ENCODE measurements around the gene SYT15. TPM values are rescaled to one million over a fixed set of nuclear protein-coding genes. Genes with fewer than 3 reads are reported as not detected.
"Not testable (repeated sequence)": the region's sequence is repeated elsewhere in the genome, so short reads cannot be mapped to it uniquely, and the experiment has no call there.

Gene SYT15
- total and polyA plus RNA-seq, 10 donors: 0.20 to 8.4 (median 2.4) TPM

GRCh38 chr10:46634698-46635097 is 55.8 kb downstream of the SYT15 start:
- WGBS, 5 donors: 53 to 80% (median 68%) methylated on average over 5 of the region's 5 CpGs
- DNase-seq; H3K4me1 ChIP-seq; H3K9me3 ChIP-seq; H3K36me3 ChIP-seq; H3K27me3 ChIP-seq (replicated peaks in 1 of 7); intact Hi-C loops (cut with DNase I; ENCODE audit: low total_unique reads); H3K27ac ChIP-seq: not testable (repeated sequence)
- peak overlapping the region in 3 of 8 donors; percentile 3 to 37 (median 30) for H3K4me3 ChIP-seq

DNA sequence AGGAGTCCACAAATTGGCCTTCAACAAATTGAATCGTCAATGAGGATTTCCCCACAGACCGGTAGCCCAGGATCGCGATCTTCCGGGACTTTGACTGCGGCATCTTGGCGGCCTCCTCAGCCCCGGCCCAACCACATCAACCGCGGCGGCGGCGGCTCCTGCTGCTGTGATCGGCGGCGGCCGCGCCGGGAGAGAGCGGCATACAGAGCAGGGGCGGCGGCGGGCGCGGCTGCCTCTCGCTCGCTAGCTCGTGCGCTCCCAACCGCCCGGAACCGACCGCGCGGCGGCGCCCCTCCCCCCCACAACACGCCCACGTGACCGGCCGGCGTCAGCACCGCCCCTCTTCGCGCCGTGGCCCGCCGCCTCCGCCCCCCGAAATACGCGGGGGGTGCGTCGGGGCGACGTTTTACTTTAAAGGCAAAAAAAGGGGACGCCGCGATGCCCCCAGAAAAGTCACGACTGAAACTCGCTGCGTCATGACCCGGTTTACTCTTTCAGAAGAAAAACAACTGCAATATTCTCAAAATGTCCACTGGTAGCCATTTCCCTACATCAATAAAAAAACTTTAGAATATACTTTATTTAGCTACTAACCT is 56.5 kb downstream of the SYT15 start:
- H3K36me3 ChIP-seq; DNase-seq; H3K4me1 ChIP-seq; intact Hi-C loops (cut with DNase I; ENCODE audit: low total_unique reads); H3K9me3 ChIP-seq; H3K27me3 ChIP-seq (replicated peaks in 1 of 7): not testable (repeated sequence)
- H3K4me3 ChIP-seq: peak overlapping the region in 4 of 8 donors; percentile 21 to 60 (median 31)
- H3K27ac ChIP-seq: peak overlapping the region in 5 of 8 donors; percentile 58 to 69 (median 63)
- WGBS, 5 donors: 0 to 13% (median 0%) methylated on average over 7 of the region's 63 CpGs

DNA sequence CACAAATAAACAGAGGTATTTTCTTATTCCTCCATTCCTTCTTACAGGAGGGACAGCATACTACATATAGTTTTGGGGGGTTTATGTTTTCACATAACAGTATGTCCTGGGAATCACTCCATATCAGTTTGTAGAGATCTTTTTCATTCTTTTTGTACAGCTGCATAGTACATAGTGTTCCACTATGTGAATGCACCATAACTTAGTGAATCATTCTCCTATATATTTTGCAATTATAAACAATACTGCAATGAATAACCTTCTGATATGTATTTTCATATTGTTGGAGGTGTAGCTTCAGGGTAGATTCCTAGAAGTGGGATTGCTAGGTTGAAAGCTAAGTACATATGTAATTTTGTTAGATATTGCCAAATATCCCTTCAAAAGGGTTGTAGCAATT is 61.1 kb downstream of the SYT15 start:
- H3K4me1 ChIP-seq; H3K27ac ChIP-seq; H3K36me3 ChIP-seq; H3K9me3 ChIP-seq; intact Hi-C loops (cut with DNase I; ENCODE audit: low total_unique reads); H3K27me3 ChIP-seq (replicated peaks in 1 of 7); DNase-seq; H3K4me3 ChIP-seq: not testable (repeated sequence)

Other genes with a start within 250 kb of the SYT15 start
- gene ANXA8L1, start 203.4 kb upstream of the SYT15 start, total RNA-seq: under 1 TPM in 2 of 7 donors, not detected in 5; 0.42 to 0.47 TPM
- under 1 TPM in 2 of 3 donors, not detected in 1; 0.04 to 0.21 TPM for gene ANXA8L1, start 203.4 kb upstream of the SYT15 start, polyA plus RNA-seq
- gene NPY4R, start 113.2 kb upstream of the SYT15 start, total RNA-seq: not detected
- gene NPY4R, start 113.2 kb upstream of the SYT15 start, polyA plus RNA-seq: not detected
- gene GPRIN2, start 22.5 kb upstream of the SYT15 start, total RNA-seq: not detected
- not detected for gene GPRIN2, start 22.5 kb upstream of the SYT15 start, polyA plus RNA-seq

All from spleen (tissue), 11 donors.